ENCODE measurements around the gene TAF11L3. TPM values are rescaled to one million over a fixed set of nuclear protein-coding genes. Genes with fewer than 3 reads are reported as not detected.
"Not testable (repeated sequence)": the region's sequence is repeated elsewhere in the genome, so short reads cannot be mapped to it uniquely, and the experiment has no call there.

The TAF11L3 gene
- total RNA-seq, 4 donors from 2014 or later = not detected

GRCh38 chr5:17528369-17528768, 10.2 kb downstream of the TAF11L3 start, which contains the start of gene TAF11L6:
TAF11L6 (plus strand) TSS chr5:17528669.
- H3K4me3 ChIP-seq (ENCODE audit: low read depth, poor library complexity, severe bottlenecking); DNase-seq (ENCODE audit: low spot score in 2 of 2); intact Hi-C loops (cut with DNase I; ENCODE audit: low total_unique reads): not testable (repeated sequence)
- WGBS, 2 donors = no CpG with 5 or more reads among the region's 15 CpGs

Other genes with a start within 250 kb of the TAF11L3 start
- not detected for gene TAF11L2, start 20.1 kb upstream of the TAF11L3 start, total RNA-seq
- not detected for gene TAF11L4, start 3.4 kb downstream of the TAF11L3 start, total RNA-seq
- not detected for gene TAF11L5, start 6.9 kb downstream of the TAF11L3 start, total RNA-seq
- gene TAF11L6, start 10.3 kb downstream of the TAF11L3 start, total RNA-seq = not detected
- not detected for gene TAF11L7, start 67.4 kb downstream of the TAF11L3 start, total RNA-seq
- gene TAF11L8, start 72.6 kb downstream of the TAF11L3 start, total RNA-seq = not detected
- gene TAF11L9, start 76.0 kb downstream of the TAF11L3 start, total RNA-seq = not detected
- gene TAF11L10, start 79.5 kb downstream of the TAF11L3 start, total RNA-seq = not detected
- gene TAF11L11, start 85.8 kb downstream of the TAF11L3 start, total RNA-seq = under 1 TPM in 1 of 4 donors, not detected in 3; 0.19 TPM
- gene TAF11L12, start 92.0 kb downstream of the TAF11L3 start, total RNA-seq = not detected
- not detected for gene TAF11L13, start 113.7 kb downstream of the TAF11L3 start, total RNA-seq
- gene TAF11L14, start 116.1 kb downstream of the TAF11L3 start, total RNA-seq = not detected